HCT116 (cell line): ENCODE results near the gene KATNAL2.

ENCODE experiments used
- CTCF ChIP-seq, 3 experiments: fragments of 200-600 bp in 1 of 3; sonication (generic) in 1 of 3; IDR thresholded peaks in 2 of 3; conservative IDR thresholded peaks in 1 of 3; 2 replicates each; pipeline ENCODE4 v1.5.1; 2012 to 2017; ENCODE audit warnings: low read depth in 2 of 3, low read length in 2 of 3, antibody characterized with exemption in 1 of 3, borderline replicate concordance in 1 of 3, control low read depth in 1 of 3, mild to moderate bottlenecking in 1 of 3, mixed read lengths in 1 of 3, mixed run types in 1 of 3, moderate library complexity in 1 of 3; ENCODE audit not compliant: insufficient read depth in 1 of 3
- ELF1 ChIP-seq: IDR thresholded peaks from 2 replicates; pipeline ENCODE4 v1.6.1; 2012; ENCODE audit warnings: low read depth, borderline replicate concordance
- EZH2phosphoT487 ChIP-seq: fragments of 200-600 bp; IDR thresholded peaks from 2 replicates; pipeline ENCODE4 v1.6.1; 2018; ENCODE audit warnings: antibody characterized with exemption, borderline replicate concordance
- FOSL1 ChIP-seq: IDR thresholded peaks from 2 replicates; pipeline ENCODE4 v1.6.1; 2012; ENCODE audit warnings: low read depth
- MAX ChIP-seq: IDR thresholded peaks from 2 replicates; pipeline ENCODE4 v1.6.1; 2012
- POLR2A ChIP-seq: IDR thresholded peaks from 2 replicates; pipeline ENCODE4 v1.7.0; 2011; ENCODE audit warnings: borderline replicate concordance; ENCODE audit not compliant: insufficient read depth, insufficient read length; ENCODE audit errors: extremely low read depth
- RAD21 ChIP-seq: IDR thresholded peaks from 2 replicates; pipeline ENCODE4 v1.6.1; 2012; ENCODE audit warnings: low read depth, mild to moderate bottlenecking
- REST ChIP-seq: IDR thresholded peaks from 2 replicates; pipeline ENCODE4 v1.6.1; 2012; ENCODE audit warnings: low read depth
- SP1 ChIP-seq: IDR thresholded peaks from 2 replicates; pipeline ENCODE4 v1.6.1; 2012; ENCODE audit warnings: low read depth
- SRF ChIP-seq: IDR thresholded peaks from 2 replicates; pipeline ENCODE4 v1.6.1; 2012; ENCODE audit warnings: low read depth
- TCF7L2 ChIP-seq: IDR thresholded peaks from 2 replicates; pipeline ENCODE4 v1.7.0; 2011; ENCODE audit warnings: borderline replicate concordance, inconsistent platforms; ENCODE audit not compliant: insufficient read depth, insufficient read length; ENCODE audit errors: extremely low read depth
- YY1 ChIP-seq: IDR thresholded peaks from 2 replicates; pipeline ENCODE4 v1.6.1; 2011; ENCODE audit warnings: low read length, low read depth, moderate library complexity, mild to moderate bottlenecking; ENCODE audit not compliant: insufficient replicate concordance; ENCODE audit errors: extremely low read depth
- ZFX ChIP-seq: fragments of 450-650 bp; IDR thresholded peaks from 2 replicates; pipeline ENCODE4 v1.6.1; 2017
- ZNF274 ChIP-seq: fragments of 200-500 bp; sonication (Bioruptor generic); IDR thresholded peaks from 2 replicates; pipeline ENCODE4 v1.6.1; 2014; ENCODE audit warnings: mild to moderate bottlenecking, low read depth, low read length, inconsistent platforms

- TF ChIP-seq CTCF (IDR thresholded peaks at IDR 0.05 in 2 of 3, conservative IDR thresholded peaks at IDR 0.05 in 1 of 3; ENCODE audit: borderline replicate concordance in 1 of 3, insufficient read depth in 1 of 3, low read depth in 2 of 3, low read length in 2 of 3) (no peak), ZNF274 (no peak), ELF1 (no peak), TCF7L2 (peak; percentile 24), POLR2A (no peak), FOSL1 (peak; percentile 47), SP1 (no peak), SRF (no peak), YY1 (no peak), REST (no peak), RAD21 (no peak), ZFX (no peak), MAX (no peak), EZH2phosphoT487 (no peak)
Measured at GRCh38 chr18:46939337-46939963, 22.0 kb downstream of the KATNAL2 start.
